ENCODE data around the gene CAPZA1. TPM values are rescaled to one million over a fixed set of nuclear protein-coding genes. Genes with fewer than 3 reads are reported as not detected.

CAPZA1 gene
- total and polyA plus RNA-seq, 2 experiments from 2014 or later = 273 to 279 TPM

- Histone ChIP-seq H3K4me3 (no peak overlapping the region), H3K9ac (no peak overlapping the region), H3K9me3 (ENCODE audit: low read depth) (no peaks in the 10 kb centered on the region), H3K4me2 (ENCODE audit: unreplicated experiment) (no peak overlapping the region), H3K27me3 (replicated peaks; ENCODE audit: insufficient read depth) (no peaks in the 10 kb centered on the region), H2AFZ (no peak overlapping the region), H3K36me3 (ENCODE audit: low read depth) (no peaks in the 10 kb centered on the region; the same call in 1 of the 2 replicates), H3K9me2 (ENCODE audit: insufficient read depth) (no peaks in the 10 kb centered on the region), H3K27ac (no peak overlapping the region), H3K4me1 (ENCODE audit: insufficient read depth) (peaks cover 5% of the 10 kb centered on the region), H4K20me1 (ENCODE audit: insufficient read depth) (no peaks in the 10 kb centered on the region), H3K79me2 (ENCODE audit: insufficient read depth) (no peaks in the 10 kb centered on the region), H3F3A (ENCODE audit: insufficient read depth) (peaks cover 16% of the 10 kb centered on the region)
- 93 to 97% methylated on average over 5 of the region's 5 CpGs for WGBS, 2 experiments (ENCODE audit: low coverage in 1 of 2, low lambda C conversion rate in 2 of 2, missing lambda C conversion rate in 2 of 2)
- no peak for DNase-seq
- TF ChIP-seq EZH2phosphoT487 (IDR thresholded peaks at IDR 0.05; ENCODE audit: insufficient read depth, low read depth) = no peak
- no peak for TF ChIP-seq EZH2 (IDR thresholded peaks at IDR 0.05; ENCODE audit: insufficient read depth, poor library complexity, severe bottlenecking)
- in situ Hi-C loops (cut with MboI) = no loop called here
Measured at GRCh38 chr1:112692681-112693080, 73.0 kb downstream of the CAPZA1 start.

- no peaks in the 10 kb centered on the region for H3K9me3 ChIP-seq (ENCODE audit: low read depth)
- peaks cover 16% of the 10 kb centered on the region for H3F3A ChIP-seq (ENCODE audit: insufficient read depth)
- H3K4me2 ChIP-seq (ENCODE audit: unreplicated experiment) = no peak overlapping the region
- no peak overlapping the region for H3K9ac ChIP-seq
- peaks cover 5% of the 10 kb centered on the region for H3K4me1 ChIP-seq (ENCODE audit: insufficient read depth)
- TF ChIP-seq EZH2phosphoT487 (IDR thresholded peaks at IDR 0.05; ENCODE audit: insufficient read depth, low read depth) (no peak), EZH2 (IDR thresholded peaks at IDR 0.05; ENCODE audit: insufficient read depth, poor library complexity, severe bottlenecking) (no peak)
- WGBS, 2 experiments (ENCODE audit: low coverage in 1 of 2, low lambda C conversion rate in 2 of 2, missing lambda C conversion rate in 2 of 2) = 89 to 91% methylated on average over 6 of the region's 6 CpGs
- no peaks in the 10 kb centered on the region for H3K9me2 ChIP-seq (ENCODE audit: insufficient read depth)
- no peaks in the 10 kb centered on the region; the same call in 1 of the 2 replicates for H3K36me3 ChIP-seq (ENCODE audit: low read depth)
- in situ Hi-C loops (cut with MboI) = no loop called here
- no peaks in the 10 kb centered on the region for H3K79me2 ChIP-seq (ENCODE audit: insufficient read depth)
- H3K27ac ChIP-seq = no peak overlapping the region
- DNase-seq = no peak
- no peak overlapping the region for H3K4me3 ChIP-seq
- H2AFZ ChIP-seq = no peak overlapping the region
- H3K27me3 ChIP-seq (replicated peaks; ENCODE audit: insufficient read depth) = no peaks in the 10 kb centered on the region
- no peaks in the 10 kb centered on the region for H4K20me1 ChIP-seq (ENCODE audit: insufficient read depth)
Measured at GRCh38 chr1:112693821-112694220, 74.2 kb downstream of the CAPZA1 start.

- no peak overlapping the region for H2AFZ ChIP-seq
- H4K20me1 ChIP-seq (ENCODE audit: insufficient read depth) = no peaks in the 10 kb centered on the region
- H3K4me3 ChIP-seq = no peak overlapping the region
- H3K9ac ChIP-seq = no peak overlapping the region
- DNase-seq = no peak
- H3K4me1 ChIP-seq (ENCODE audit: insufficient read depth) = peaks cover 5% of the 10 kb centered on the region
- no peak for TF ChIP-seq EZH2phosphoT487 (IDR thresholded peaks at IDR 0.05; ENCODE audit: insufficient read depth, low read depth)
- TF ChIP-seq EZH2 (IDR thresholded peaks at IDR 0.05; ENCODE audit: insufficient read depth, poor library complexity, severe bottlenecking) = no peak
- no peaks in the 10 kb centered on the region for H3K9me3 ChIP-seq (ENCODE audit: low read depth)
- H3K4me2 ChIP-seq (ENCODE audit: unreplicated experiment) = no peak overlapping the region
- no peaks in the 10 kb centered on the region for H3K79me2 ChIP-seq (ENCODE audit: insufficient read depth)
- in situ Hi-C loops (cut with MboI) = no loop called here
- H3K27ac ChIP-seq = no peak overlapping the region
- H3K9me2 ChIP-seq (ENCODE audit: insufficient read depth) = no peaks in the 10 kb centered on the region
- H3F3A ChIP-seq (ENCODE audit: insufficient read depth) = peaks cover 19% of the 10 kb centered on the region
- H3K27me3 ChIP-seq (replicated peaks; ENCODE audit: insufficient read depth) = no peaks in the 10 kb centered on the region
- WGBS, 2 experiments (ENCODE audit: low coverage in 1 of 2, low lambda C conversion rate in 2 of 2, missing lambda C conversion rate in 2 of 2) = 85 to 89% methylated on average over 15 of the region's 15 CpGs
- no peaks in the 10 kb centered on the region; the same call in 1 of the 2 replicates for H3K36me3 ChIP-seq (ENCODE audit: low read depth)
Measured at GRCh38 chr1:112694363-112694929, 74.8 kb downstream of the CAPZA1 start.

- TF ChIP-seq EZH2 (IDR thresholded peaks at IDR 0.05; ENCODE audit: insufficient read depth, poor library complexity, severe bottlenecking) (no peak), EZH2phosphoT487 (IDR thresholded peaks at IDR 0.05; ENCODE audit: insufficient read depth, low read depth) (no peak)
- H3K27ac ChIP-seq = no peak overlapping the region
- H3K4me3 ChIP-seq = no peak overlapping the region
- no peaks in the 10 kb centered on the region for H3K27me3 ChIP-seq (replicated peaks; ENCODE audit: insufficient read depth)
- H3K9me2 ChIP-seq (ENCODE audit: insufficient read depth) = no peaks in the 10 kb centered on the region
- no peaks in the 10 kb centered on the region for H3K9me3 ChIP-seq (ENCODE audit: low read depth)
- 96 to 99% methylated on average over 9 of the region's 9 CpGs for WGBS, 2 experiments (ENCODE audit: low coverage in 1 of 2, low lambda C conversion rate in 2 of 2, missing lambda C conversion rate in 2 of 2)
- H2AFZ ChIP-seq = no peak overlapping the region
- peaks cover 6% of the 10 kb centered on the region for H3K4me1 ChIP-seq (ENCODE audit: insufficient read depth)
- no peaks in the 10 kb centered on the region for H4K20me1 ChIP-seq (ENCODE audit: insufficient read depth)
- in situ Hi-C loops (cut with MboI) = no loop called here
- no peaks in the 10 kb centered on the region; the same call in 1 of the 2 replicates for H3K36me3 ChIP-seq (ENCODE audit: low read depth)
- H3K4me2 ChIP-seq (ENCODE audit: unreplicated experiment) = no peak overlapping the region
- peaks cover 27% of the 10 kb centered on the region for H3F3A ChIP-seq (ENCODE audit: insufficient read depth)
- no peak for DNase-seq
- H3K79me2 ChIP-seq (ENCODE audit: insufficient read depth) = no peaks in the 10 kb centered on the region
- H3K9ac ChIP-seq = no peak overlapping the region
Measured at GRCh38 chr1:112695276-112695675, 75.6 kb downstream of the CAPZA1 start.

All from GM23248 (cell line).